ENCODE results near the gene PTPRT.

DNA sequence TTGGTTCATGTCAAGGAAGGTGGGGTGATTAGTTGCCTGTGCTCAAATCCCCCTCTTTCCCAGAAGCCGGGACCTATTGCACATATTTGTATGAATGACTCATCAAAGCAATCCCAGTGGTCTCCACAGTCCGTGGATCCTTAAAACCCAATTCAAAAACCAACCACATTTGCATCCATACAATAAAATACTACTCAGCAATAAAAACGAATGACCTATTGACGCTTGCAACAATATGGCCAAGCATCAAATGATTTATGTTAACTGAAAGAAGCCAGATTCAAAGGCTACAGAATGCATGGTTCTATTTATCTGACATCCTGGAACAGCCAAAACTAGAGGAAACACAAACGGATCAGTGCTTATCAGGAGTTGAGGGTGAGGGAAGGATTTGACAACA, 275.4 kb downstream of the PTPRT start:
- TF ChIP-seq, protein P1, sequence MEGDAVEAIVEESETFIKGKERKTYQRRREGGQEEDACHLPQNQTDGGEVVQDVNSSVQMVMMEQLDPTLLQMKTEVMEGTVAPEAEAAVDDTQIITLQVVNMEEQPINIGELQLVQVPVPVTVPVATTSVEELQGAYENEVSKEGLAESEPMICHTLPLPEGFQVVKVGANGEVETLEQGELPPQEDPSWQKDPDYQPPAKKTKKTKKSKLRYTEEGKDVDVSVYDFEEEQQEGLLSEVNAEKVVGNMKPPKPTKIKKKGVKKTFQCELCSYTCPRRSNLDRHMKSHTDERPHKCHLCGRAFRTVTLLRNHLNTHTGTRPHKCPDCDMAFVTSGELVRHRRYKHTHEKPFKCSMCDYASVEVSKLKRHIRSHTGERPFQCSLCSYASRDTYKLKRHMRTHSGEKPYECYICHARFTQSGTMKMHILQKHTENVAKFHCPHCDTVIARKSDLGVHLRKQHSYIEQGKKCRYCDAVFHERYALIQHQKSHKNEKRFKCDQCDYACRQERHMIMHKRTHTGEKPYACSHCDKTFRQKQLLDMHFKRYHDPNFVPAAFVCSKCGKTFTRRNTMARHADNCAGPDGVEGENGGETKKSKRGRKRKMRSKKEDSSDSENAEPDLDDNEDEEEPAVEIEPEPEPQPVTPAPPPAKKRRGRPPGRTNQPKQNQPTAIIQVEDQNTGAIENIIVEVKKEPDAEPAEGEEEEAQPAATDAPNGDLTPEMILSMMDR (IDR thresholded peaks at IDR 0.05), result no peak
- TF ChIP-seq POLR2AphosphoS5 (IDR thresholded peaks at IDR 0.05), result no peak
- TF ChIP-seq POLR2A (IDR thresholded peaks at IDR 0.05), result no peak
